K562 (cell line): ENCODE data around the gene PHF10.

Experiments
- BHLHE40 ChIP-seq: IDR thresholded peaks from 2 replicates; pipeline ENCODE4 v1.6.1; 2011; ENCODE audit warnings: low read length, improper control_type of control experiment
- CTCF ChIP-seq, 3 experiments: IDR thresholded peaks in 2 of 3; conservative IDR thresholded peaks in 1 of 3; 2 replicates each; pipeline ENCODE4 v1.5.1; 2011 to 2012; ENCODE audit warnings: low read length in 3 of 3, mild to moderate bottlenecking in 3 of 3, control low read depth in 2 of 3, improper control_type of control experiment in 1 of 3, inconsistent platforms in 1 of 3, low read depth in 1 of 3, mixed read lengths in 1 of 3, moderate library complexity in 1 of 3; ENCODE audit not compliant: insufficient read depth in 2 of 3
- EGR1 ChIP-seq: fragments of 450-650 bp; conservative IDR thresholded peaks from 2 replicates; pipeline ENCODE4 v1.6.1; 2017; ENCODE audit warnings: mild to moderate bottlenecking
- EZH2 ChIP-seq: IDR thresholded peaks from 2 replicates; pipeline ENCODE4 v1.6.1; 2012; ENCODE audit warnings: low read depth, mild to moderate bottlenecking, inconsistent platforms, low read length, borderline replicate concordance
- JUND ChIP-seq, 2 experiments: IDR thresholded peaks; 2 replicates in 1 of 2; 3 replicates in 1 of 2; pipeline ENCODE4 v1.6.1; 2011; ENCODE audit warnings: borderline replicate concordance in 2 of 2, low read depth in 2 of 2, low read length in 2 of 2, improper control_type of control experiment in 1 of 2, missing biosample characterization in 1 of 2, missing genetic modification characterization in 1 of 2, missing genetic modification reagents in 1 of 2
- MAX ChIP-seq: sonication (generic); formaldehyde crosslinking; IDR thresholded peaks from 2 replicates; pipeline ENCODE4 v1.9.0; 2022; ENCODE audit warnings: mild to moderate bottlenecking, missing genetic modification reagents
- POLR2A ChIP-seq: fragments of 450-650 bp; conservative IDR thresholded peaks from 2 replicates; pipeline ENCODE4 v1.6.1; 2016
- REST ChIP-seq, 2 experiments: fragments of 450-650 bp; formaldehyde crosslinking in 1 of 2; IDR thresholded peaks; 2 replicates each; pipeline versions ENCODE4 v1.4.0 to v1.6.1; 2014 to 2020; ENCODE audit warnings: mild to moderate bottlenecking in 2 of 2, borderline replicate concordance in 1 of 2, low read depth in 1 of 2
- TBP ChIP-seq: optimal IDR thresholded peaks from 2 replicates; pipeline ENCODE3; 2011; ENCODE audit warnings: low read depth, low read length, improper control_type of control experiment
- TGIF2 ChIP-seq: sonication (generic); formaldehyde crosslinking; IDR thresholded peaks from 2 replicates; pipeline ENCODE4 v1.8.1; 2022; ENCODE audit warnings: mild to moderate bottlenecking, missing genetic modification reagents, moderate library complexity
- ZBTB1 ChIP-seq: sonication (generic); formaldehyde crosslinking; IDR thresholded peaks from 2 replicates; pipeline ENCODE4 v1.8.1; 2023; ENCODE audit warnings: missing genetic modification reagents, low read depth, mild to moderate bottlenecking, borderline replicate concordance
- ZFP91 ChIP-seq: sonication (generic); formaldehyde crosslinking; IDR thresholded peaks from 2 replicates; pipeline ENCODE4 v1.8.0; 2022; ENCODE audit warnings: mild to moderate bottlenecking, missing genetic modification reagents
- ZNF431 ChIP-seq: sonication (generic); formaldehyde crosslinking; IDR thresholded peaks from 2 replicates; pipeline ENCODE4 v1.8.0; 2022; ENCODE audit warnings: mild to moderate bottlenecking, missing genetic modification reagents

- no peak for TF ChIP-seq MAX
- TF ChIP-seq CTCF (IDR thresholded peaks at IDR 0.05 in 2 of 3, conservative IDR thresholded peaks at IDR 0.05 in 1 of 3; ENCODE audit: insufficient read depth in 2 of 3, low read depth in 1 of 3, low read length in 3 of 3), result no peak
- TF ChIP-seq ZBTB1 (CRISPR knock-in tag), result no peak
- TF ChIP-seq REST (IDR thresholded peaks at IDR 0.05; ENCODE audit: borderline replicate concordance), result no peak
- TF ChIP-seq REST (CRISPR knock-in tag; IDR thresholded peaks at IDR 0.05; ENCODE audit: low read depth), result no peak
- no peak for TF ChIP-seq EZH2
- TF ChIP-seq TBP, result no peak
- TF ChIP-seq ZNF431 (CRISPR knock-in tag), result no peak
- no peak for TF ChIP-seq ZFP91 (CRISPR knock-in tag)
- TF ChIP-seq BHLHE40, result no peak
- no peak for TF ChIP-seq EGR1
- no peak for TF ChIP-seq TGIF2 (CRISPR knock-in tag)
- TF ChIP-seq JUND (IDR thresholded peaks at IDR 0.05; ENCODE audit: borderline replicate concordance, low read depth, low read length), result no peak
- TF ChIP-seq JUND (tag; IDR thresholded peaks at IDR 0.05; ENCODE audit: borderline replicate concordance, low read depth, low read length), result no peak
- no peak for TF ChIP-seq POLR2A
Measured at GRCh38 chr6:169659820-169660610, 64.3 kb downstream of the PHF10 start.
